Fibroblast of skin of left quadriceps (primary cell): Measurements from ENCODE around the gene TADA2A.

Source experiments
- DNase-seq, 2 experiments: peaks; one replicate each; pipeline ENCODE4 v3.0.0-alpha.2; 2013; ENCODE audit warnings: low read depth in 2 of 2

TADA2A gene

DNA sequence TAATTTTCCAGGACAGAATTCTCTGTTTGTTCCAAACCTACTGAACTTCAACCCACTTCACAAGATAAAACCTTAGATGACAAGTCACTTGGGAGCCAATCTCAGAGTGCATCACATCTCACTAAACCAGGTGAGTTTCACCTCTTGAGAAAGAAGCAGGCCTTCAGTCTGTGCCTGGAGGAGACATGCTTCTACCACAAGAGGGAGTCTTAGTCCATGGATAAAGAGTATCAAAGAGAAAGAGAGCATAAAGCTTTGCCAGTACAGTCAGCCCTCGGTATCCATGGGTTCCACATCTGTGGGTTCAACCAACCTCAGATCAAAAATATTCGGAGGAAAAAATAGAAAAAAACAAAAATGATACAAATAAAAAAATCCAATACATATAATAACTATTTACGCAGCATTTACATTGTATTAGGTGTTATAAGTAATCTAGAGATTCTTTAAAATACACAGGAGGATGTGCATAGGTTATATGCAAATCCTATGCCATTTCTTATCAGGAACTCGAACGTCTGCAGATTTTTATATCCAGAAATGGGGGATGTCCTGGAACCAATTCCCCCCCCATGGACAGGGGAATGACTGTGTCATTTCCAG lies 120.7 kb downstream of the TADA2A start:
- DNase-seq: no peak
